Endothelial cell of umbilical vein (primary cell): Measurements from ENCODE around the gene CCNY.

Experiments used
- GATA2 ChIP-seq: IDR thresholded peaks from 2 replicates; pipeline ENCODE4 v1.7.0; 2011; ENCODE audit warnings: low read depth, mild to moderate bottlenecking, moderate library complexity, mixed read lengths, low read length; ENCODE audit not compliant: insufficient read length, insufficient read depth
- MYC ChIP-seq: IDR thresholded peaks from one replicate; pipeline ENCODE4 v1.6.1; 2011; ENCODE audit warnings: mild to moderate bottlenecking, low read depth, low read length
- POLR2A ChIP-seq: IDR thresholded peaks from 2 replicates; pipeline ENCODE4 v1.6.1; 2012; ENCODE audit warnings: low read depth, mild to moderate bottlenecking, control low read depth, low read length
- TF ChIP-seq, protein P1 (sequence below), 2 donors: IDR thresholded peaks; 1 replicate in 1 of 2; 2 replicates in 1 of 2; pipeline ENCODE4 v1.5.1; 2011; ENCODE audit warnings: low read length in 2 of 2, mild to moderate bottlenecking in 2 of 2, moderate library complexity in 2 of 2, control low read depth in 1 of 2, inconsistent platforms in 1 of 2, low read depth in 1 of 2; ENCODE audit not compliant: insufficient read depth in 1 of 2; ENCODE audit errors: extremely low read depth in 1 of 2

DNA sequence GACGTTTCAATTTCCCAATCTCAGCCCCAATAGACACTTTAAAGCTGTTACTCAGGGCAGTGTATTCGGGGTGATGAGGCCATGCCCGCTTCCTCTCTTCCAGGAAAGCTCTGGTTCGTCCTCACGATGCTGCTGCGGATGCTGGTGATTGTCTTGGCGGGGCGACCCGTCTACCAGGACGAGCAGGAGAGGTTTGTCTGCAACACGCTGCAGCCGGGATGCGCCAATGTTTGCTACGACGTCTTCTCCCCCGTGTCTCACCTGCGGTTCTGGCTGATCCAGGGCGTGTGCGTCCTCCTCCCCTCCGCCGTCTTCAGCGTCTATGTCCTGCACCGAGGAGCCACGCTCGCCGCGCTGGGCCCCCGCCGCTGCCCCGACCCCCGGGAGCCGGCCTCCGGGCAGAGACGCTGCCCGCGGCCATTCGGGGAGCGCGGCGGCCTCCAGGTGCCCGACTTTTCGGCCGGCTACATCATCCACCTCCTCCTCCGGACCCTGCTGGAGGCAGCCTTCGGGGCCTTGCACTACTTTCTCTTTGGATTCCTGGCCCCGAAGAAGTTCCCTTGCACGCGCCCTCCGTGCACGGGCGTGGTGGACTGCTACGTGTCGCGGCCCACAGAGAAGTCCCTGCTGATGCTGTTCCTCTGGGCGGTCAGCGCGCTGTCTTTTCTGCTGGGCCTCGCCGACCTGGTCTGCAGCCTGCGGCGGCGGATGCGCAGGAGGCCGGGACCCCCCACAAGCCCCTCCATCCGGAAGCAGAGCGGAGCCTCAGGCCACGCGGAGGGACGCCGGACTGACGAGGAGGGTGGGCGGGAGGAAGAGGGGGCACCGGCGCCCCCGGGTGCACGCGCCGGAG, 271.4 kb downstream of the CCNY start:
- TF ChIP-seq MYC, result no peak
- TF ChIP-seq, protein P1, sequence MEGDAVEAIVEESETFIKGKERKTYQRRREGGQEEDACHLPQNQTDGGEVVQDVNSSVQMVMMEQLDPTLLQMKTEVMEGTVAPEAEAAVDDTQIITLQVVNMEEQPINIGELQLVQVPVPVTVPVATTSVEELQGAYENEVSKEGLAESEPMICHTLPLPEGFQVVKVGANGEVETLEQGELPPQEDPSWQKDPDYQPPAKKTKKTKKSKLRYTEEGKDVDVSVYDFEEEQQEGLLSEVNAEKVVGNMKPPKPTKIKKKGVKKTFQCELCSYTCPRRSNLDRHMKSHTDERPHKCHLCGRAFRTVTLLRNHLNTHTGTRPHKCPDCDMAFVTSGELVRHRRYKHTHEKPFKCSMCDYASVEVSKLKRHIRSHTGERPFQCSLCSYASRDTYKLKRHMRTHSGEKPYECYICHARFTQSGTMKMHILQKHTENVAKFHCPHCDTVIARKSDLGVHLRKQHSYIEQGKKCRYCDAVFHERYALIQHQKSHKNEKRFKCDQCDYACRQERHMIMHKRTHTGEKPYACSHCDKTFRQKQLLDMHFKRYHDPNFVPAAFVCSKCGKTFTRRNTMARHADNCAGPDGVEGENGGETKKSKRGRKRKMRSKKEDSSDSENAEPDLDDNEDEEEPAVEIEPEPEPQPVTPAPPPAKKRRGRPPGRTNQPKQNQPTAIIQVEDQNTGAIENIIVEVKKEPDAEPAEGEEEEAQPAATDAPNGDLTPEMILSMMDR (IDR thresholded peaks at IDR 0.05; ENCODE audit: extremely low read depth in 1 of 2, insufficient read depth in 1 of 2, low read depth in 1 of 2, low read length in 2 of 2), result no peak
- no peak for TF ChIP-seq GATA2
- TF ChIP-seq POLR2A, result no peak
